Right lobe of liver (tissue), 6 donors: Measurements from ENCODE around the gene HTRA1. TPM values are rescaled to one million over a fixed set of nuclear protein-coding genes. Genes with fewer than 3 reads are reported as not detected.

Experiments used
- ATAC-seq, 4 donors: fragments of 200-7000 bp; cut with Tn5 transposase; one replicate each; pipeline ENCODE4 v1.9.1; 2020; ENCODE audit warnings: mild to moderate bottlenecking in 4 of 4, moderate library complexity in 4 of 4
- DNase-seq, 3 donors: peaks; one replicate each; pipeline ENCODE4 v3.0.0-alpha.2; 2020
- H3K27ac ChIP-seq, 3 donors: fragments of 200-600 bp; one replicate each; pipeline ENCODE4 v1.8.0; 2022
- H3K27me3 ChIP-seq, 2 donors: fragments of 200-600 bp; one replicate each; pipeline ENCODE4 v1.8.0; 2022
- H3K36me3 ChIP-seq, 4 donors: fragments of 200-600 bp; sonication (generic) in 1 of 4; one replicate each; pipeline versions ENCODE4 v1.5.1 to v1.8.0; 2017 to 2022; ENCODE audit warnings: control low read depth in 1 of 4
- H3K4me1 ChIP-seq, 4 donors: fragments of 200-600 bp; sonication (generic) in 1 of 4; one replicate each; pipeline versions ENCODE4 v1.5.1 to v1.8.0; 2017 to 2022; ENCODE audit warnings: control low read depth in 1 of 4
- H3K4me3 ChIP-seq, 3 donors: fragments of 200-600 bp; one replicate each; pipeline ENCODE4 v1.8.0; 2022
- H3K9me3 ChIP-seq, 4 donors: fragments of 200-600 bp; sonication (generic) in 1 of 4; one replicate each; pipeline versions ENCODE4 v1.5.1 to v1.8.0; 2017 to 2022; ENCODE audit warnings: control low read depth in 1 of 4
- CTCF ChIP-seq, 4 donors: fragments of 200-600 bp in 3 of 4; fragments of 450-650 bp in 1 of 4; IDR thresholded peaks; one replicate each; pipeline versions ENCODE4 v1.5.1 to v1.8.0; 2016 to 2022; ENCODE audit warnings: antibody characterized with exemption in 4 of 4, mild to moderate bottlenecking in 2 of 4
- POLR2A ChIP-seq: fragments of 450-650 bp; IDR thresholded peaks from one replicate; pipeline ENCODE4 v1.6.1; 2017; ENCODE audit warnings: antibody characterized with exemption, mild to moderate bottlenecking
- WGBS: methylation state at CpG from one replicate; pipeline ENCODE4 v1.1.6; 2018; ENCODE audit warnings: low coverage, low lambda C conversion rate; ENCODE audit not compliant: insufficient coverage; ENCODE audit errors: missing lambda C conversion rate; 5-methylcytosine and 5-hydroxymethylcytosine counted together
- intact Hi-C, 2 donors: fragments of 100-400 bp; cut with DNase I; formaldehyde crosslinking; loops; one replicate each; pipeline versions ENCODE4 v1.11.2 to v1.14.1; 2022
- total RNA-seq, 6 experiments: library from RNA; depleted of rRNA in 2 of 6; stranded (reverse); fragments of >200 nt in 2 of 6; fragmentation: NEBNext Ultra II Directional in 3 of 6; extraction: Animal tissue kit (Norgen Biotek cat#: 25700) in 3 of 6; gene quantifications; one replicate each; pipeline versions ENCODE4 v1.1.0 to v1.2.4, GENCODE V29; 2016 to 2023
- donor health status: DM: no; HTN: yes; CAD: no.
- donor health status: DM: no; HTN: no; CAD: no.
- donor health status: DM: no; HTN: no; CAD: no.
- donor health status: DM: no; HTN: yes; CAD: no.
- donor health status: DM: no; HTN: yes; CAD: no.

Gene HTRA1
- total RNA-seq, 6 experiments from 2014 or later, result 91.9 to 224 (median 134) TPM

GRCh38 chr10:122505885-122506645, 44.7 kb downstream of the HTRA1 start:
- no peaks in the 10 kb centered on the region for H3K9me3 ChIP-seq
- 82% methylated on average over 6 of the region's 15 CpGs for WGBS

DNA sequence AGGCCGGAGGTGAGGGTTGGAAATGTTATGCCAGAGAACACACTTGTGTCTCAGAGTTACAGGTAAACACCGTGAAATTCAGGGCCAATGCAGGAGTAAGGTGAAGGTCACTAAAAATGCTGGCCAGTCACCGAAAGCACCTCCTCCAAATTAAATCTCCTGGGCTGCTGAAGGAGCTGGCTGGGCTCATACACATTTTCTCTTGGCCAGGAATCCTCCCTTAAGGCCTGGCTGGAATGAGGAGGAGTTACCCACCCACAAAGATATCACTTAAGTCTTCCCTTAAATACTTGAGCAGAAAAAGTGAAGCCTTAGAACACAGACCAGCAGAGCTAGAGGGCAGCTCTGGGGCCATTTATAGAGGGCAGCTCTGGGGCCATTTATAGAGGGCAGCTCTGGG, 46.3 kb downstream of the HTRA1 start:
- 92% methylated on average over 1 of the region's 3 CpGs for WGBS
- Histone ChIP-seq H3K4me3 (no peak overlapping the region), H3K4me1 (no peaks in the 10 kb centered on the region), H3K27me3 (no peaks in the 10 kb centered on the region), H3K9me3 (no peaks in the 10 kb centered on the region), H3K36me3 (peaks cover 0 to 19% (median 3%) of the 10 kb centered on the region in 4 donors), H3K27ac (no peak overlapping the region)
- no peak for ATAC-seq
- no peak for DNase-seq
- intact Hi-C loops, result loop anchor here in 1 of 2 donors (10.0 kb wide), 1 partner anchor 67 kb away; no protein-coding TSS in a partner anchor
- TF ChIP-seq POLR2A (no peak), CTCF (IDR thresholded peaks at IDR 0.05) (no peak)

More at GRCh38 chr10:122505885-122506645, 44.7 kb downstream of the HTRA1 start:
- no peak overlapping the region for H3K4me3 ChIP-seq
- intact Hi-C loops, result loop anchor here in 1 of 2 donors (10.0 kb wide), 1 partner anchor 69 kb away; no protein-coding TSS in a partner anchor
- TF ChIP-seq POLR2A (no peak), CTCF (IDR thresholded peaks at IDR 0.05) (no peak)
- ATAC-seq (no peak), DNase-seq (no peak)
- no peaks in the 10 kb centered on the region for H3K27me3 ChIP-seq
- no peaks in the 10 kb centered on the region for H3K4me1 ChIP-seq
- H3K36me3 ChIP-seq, result peaks cover 0 to 16% (median 3%) of the 10 kb centered on the region in 4 donors
- no peak overlapping the region for H3K27ac ChIP-seq

- intact Hi-C loops, result loop anchor here in 1 of 2 donors (10.0 kb wide), 1 partner anchor 67 kb away; no protein-coding TSS in a partner anchor
- Histone ChIP-seq H3K4me1 (no peaks in the 10 kb centered on the region), H3K9me3 (no peaks in the 10 kb centered on the region), H3K4me3 (no peak overlapping the region), H3K27ac (no peak overlapping the region), H3K36me3 (peaks cover 0 to 19% (median 3%) of the 10 kb centered on the region in 4 donors), H3K27me3 (no peaks in the 10 kb centered on the region)
- DNase-seq, result no peak
- WGBS, result 80% methylated on average over 1 of the region's 5 CpGs
- no peak for ATAC-seq
- no peak for TF ChIP-seq CTCF (IDR thresholded peaks at IDR 0.05)
- no peak for TF ChIP-seq POLR2A
Observed at GRCh38 chr10:122508021-122508420, 46.7 kb downstream of the HTRA1 start.

GRCh38 chr10:122509323-122509722, 48.0 kb downstream of the HTRA1 start:
- TF ChIP-seq POLR2A (no peak), CTCF (IDR thresholded peaks at IDR 0.05) (no peak)
- WGBS, result 77% methylated on average over 7 of the region's 11 CpGs
- ATAC-seq, result no peak
- H3K4me1 ChIP-seq, result no peaks in the 10 kb centered on the region
- no peak for DNase-seq
- intact Hi-C loops, result loop anchor here in 1 of 2 donors (10.0 kb wide), 1 partner anchor 65 kb away; no protein-coding TSS in a partner anchor
- no peaks in the 10 kb centered on the region for H3K9me3 ChIP-seq
- H3K4me3 ChIP-seq, result no peak overlapping the region
- H3K27ac ChIP-seq, result no peak overlapping the region
- H3K27me3 ChIP-seq, result no peaks in the 10 kb centered on the region
- H3K36me3 ChIP-seq, result peaks cover 0 to 22% (median 4%) of the 10 kb centered on the region in 4 donors
